Endothelial cell (in vitro differentiated cells): ENCODE measurements around the gene INO80E. TPM values are rescaled to one million over a fixed set of nuclear protein-coding genes. Genes with fewer than 3 reads are reported as not detected.

Experiments used
- DNase-seq: peaks from one replicate; pipeline ENCODE4 v3.0.0; 2021; ENCODE audit warnings: low spot score
- H3K27ac Mint-ChIP-seq: one replicate; pipeline ENCODE4 v1.8.0; 2021; ENCODE audit warnings: mixed read lengths, inconsistent platforms; ENCODE audit not compliant: unreplicated experiment
- H3K27me3 Mint-ChIP-seq: one replicate; pipeline ENCODE4 v1.8.0; 2021; ENCODE audit warnings: mild to moderate bottlenecking, moderate library complexity, mixed read lengths, inconsistent platforms; ENCODE audit not compliant: unreplicated experiment
- H3K36me3 Mint-ChIP-seq: one replicate; pipeline ENCODE4 v1.8.0; 2021; ENCODE audit warnings: mild to moderate bottlenecking, low read depth, mixed read lengths, inconsistent platforms; ENCODE audit not compliant: unreplicated experiment
- H3K4me1 Mint-ChIP-seq: one replicate; pipeline ENCODE4 v1.8.0; 2021; ENCODE audit warnings: mild to moderate bottlenecking, mixed read lengths, inconsistent platforms; ENCODE audit not compliant: unreplicated experiment
- H3K4me3 Mint-ChIP-seq: one replicate; pipeline ENCODE4 v1.8.0; 2021; ENCODE audit warnings: mild to moderate bottlenecking, mixed read lengths, inconsistent platforms; ENCODE audit not compliant: unreplicated experiment
- H3K9me3 Mint-ChIP-seq: one replicate; pipeline ENCODE4 v1.8.0; 2021; ENCODE audit warnings: mixed read lengths, inconsistent platforms; ENCODE audit not compliant: unreplicated experiment
- total RNA-seq: library from RNA; stranded (reverse); fragmentation: NEBNext Ultra II Directional; extraction: Animal tissue kit (Norgen Biotek cat#: 25700); gene quantifications from one replicate; pipeline ENCODE4 v1.2.1, GENCODE V29; 2021; ENCODE audit not compliant: unreplicated experiment
- TF ChIP-seq, protein P1 (sequence below): fragments of 200-600 bp; sonication (generic); IDR thresholded peaks from one replicate; pipeline ENCODE4 v1.5.0; 2021; ENCODE audit warnings: antibody characterized with exemption; ENCODE audit not compliant: unreplicated experiment

Gene INO80E
- total RNA-seq, 1 donor from 2014 or later: 94.4 TPM

DNA sequence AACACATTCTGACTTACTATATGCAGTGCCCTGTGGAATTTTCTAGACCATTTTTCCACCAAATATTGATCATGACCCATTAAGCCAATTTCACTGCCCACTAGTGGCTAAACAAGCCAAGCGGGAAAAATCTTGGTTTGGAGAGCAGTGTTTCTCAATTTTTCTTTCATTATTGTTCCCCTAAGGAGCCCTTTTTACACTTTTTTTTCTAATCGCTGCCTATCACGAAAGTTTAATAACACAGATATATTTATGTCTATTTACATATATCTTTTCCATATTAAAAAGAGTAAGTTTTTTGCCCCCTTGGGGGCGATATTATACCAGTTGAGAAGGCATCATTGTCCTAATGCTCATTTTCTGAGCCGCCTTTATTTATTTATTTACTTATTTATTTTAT is 45.8 kb downstream of the INO80E start:
- no peaks in the 10 kb centered on the region for H3K9me3 Mint-ChIP-seq
- no peak overlapping the region for H3K27ac Mint-ChIP-seq
- no peaks in the 10 kb centered on the region for H3K4me1 Mint-ChIP-seq
- no peak overlapping the region for H3K4me3 Mint-ChIP-seq
- TF ChIP-seq, protein P1, sequence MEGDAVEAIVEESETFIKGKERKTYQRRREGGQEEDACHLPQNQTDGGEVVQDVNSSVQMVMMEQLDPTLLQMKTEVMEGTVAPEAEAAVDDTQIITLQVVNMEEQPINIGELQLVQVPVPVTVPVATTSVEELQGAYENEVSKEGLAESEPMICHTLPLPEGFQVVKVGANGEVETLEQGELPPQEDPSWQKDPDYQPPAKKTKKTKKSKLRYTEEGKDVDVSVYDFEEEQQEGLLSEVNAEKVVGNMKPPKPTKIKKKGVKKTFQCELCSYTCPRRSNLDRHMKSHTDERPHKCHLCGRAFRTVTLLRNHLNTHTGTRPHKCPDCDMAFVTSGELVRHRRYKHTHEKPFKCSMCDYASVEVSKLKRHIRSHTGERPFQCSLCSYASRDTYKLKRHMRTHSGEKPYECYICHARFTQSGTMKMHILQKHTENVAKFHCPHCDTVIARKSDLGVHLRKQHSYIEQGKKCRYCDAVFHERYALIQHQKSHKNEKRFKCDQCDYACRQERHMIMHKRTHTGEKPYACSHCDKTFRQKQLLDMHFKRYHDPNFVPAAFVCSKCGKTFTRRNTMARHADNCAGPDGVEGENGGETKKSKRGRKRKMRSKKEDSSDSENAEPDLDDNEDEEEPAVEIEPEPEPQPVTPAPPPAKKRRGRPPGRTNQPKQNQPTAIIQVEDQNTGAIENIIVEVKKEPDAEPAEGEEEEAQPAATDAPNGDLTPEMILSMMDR: peak; percentile 35
- DNase-seq: no peak
- peaks cover 6% of the 10 kb centered on the region for H3K27me3 Mint-ChIP-seq
- H3K36me3 Mint-ChIP-seq: peaks cover 5% of the 10 kb centered on the region

DNA sequence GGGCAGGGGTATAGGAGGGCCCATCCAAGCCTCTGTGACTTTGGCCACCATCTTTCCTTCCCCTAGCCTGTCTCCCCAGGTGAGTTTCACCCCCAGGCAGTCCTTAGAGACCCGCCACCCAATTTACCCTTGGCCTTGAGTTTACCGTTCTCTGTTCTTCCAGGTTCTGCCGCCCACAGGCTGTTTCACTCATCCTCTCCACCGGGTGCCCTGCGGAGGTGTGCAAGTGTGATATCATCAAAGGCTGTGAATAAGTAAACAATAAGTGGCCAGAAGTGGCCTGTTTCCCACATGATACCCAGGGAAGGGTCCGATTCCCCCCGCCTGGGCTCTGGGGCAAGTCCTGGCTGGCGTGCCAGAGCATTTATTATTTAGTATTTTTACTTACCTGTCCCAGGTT is 50.1 kb downstream of the INO80E start:
- Mint-ChIP-seq H3K36me3 (peaks cover 9% of the 10 kb centered on the region), H3K4me3 (no peak overlapping the region), H3K4me1 (peaks cover 4% of the 10 kb centered on the region), H3K27ac (no peak overlapping the region), H3K9me3 (no peaks in the 10 kb centered on the region), H3K27me3 (peaks cover 9% of the 10 kb centered on the region)
- TF ChIP-seq, protein P1: no peak
- DNase-seq: no peak

DNA sequence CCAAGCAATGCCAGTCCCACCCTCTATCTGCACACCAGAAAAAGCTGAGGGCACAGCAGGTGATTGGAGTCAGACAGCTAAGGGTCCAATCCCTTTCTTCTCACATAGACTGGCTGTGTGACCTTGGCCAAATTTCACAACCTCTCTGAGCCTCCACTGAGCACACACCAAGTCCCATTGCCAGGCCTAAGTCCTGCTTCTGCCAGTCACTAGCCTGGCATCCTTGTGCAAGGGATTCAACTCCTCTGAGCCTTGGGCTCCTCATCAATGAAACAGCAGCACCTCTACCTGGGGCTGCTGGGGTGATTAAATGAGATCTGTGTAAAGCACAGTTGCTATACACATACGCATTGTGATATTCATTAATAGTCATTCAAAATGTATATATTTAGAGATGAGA is 50.5 kb downstream of the INO80E start:
- H3K4me3 Mint-ChIP-seq: no peak overlapping the region
- H3K27ac Mint-ChIP-seq: no peak overlapping the region
- TF ChIP-seq, protein P1: no peak
- peaks cover 9% of the 10 kb centered on the region for H3K36me3 Mint-ChIP-seq
- H3K4me1 Mint-ChIP-seq: peaks cover 5% of the 10 kb centered on the region
- H3K27me3 Mint-ChIP-seq: peaks cover 11% of the 10 kb centered on the region
- no peaks in the 10 kb centered on the region for H3K9me3 Mint-ChIP-seq
- DNase-seq: no peak

DNA sequence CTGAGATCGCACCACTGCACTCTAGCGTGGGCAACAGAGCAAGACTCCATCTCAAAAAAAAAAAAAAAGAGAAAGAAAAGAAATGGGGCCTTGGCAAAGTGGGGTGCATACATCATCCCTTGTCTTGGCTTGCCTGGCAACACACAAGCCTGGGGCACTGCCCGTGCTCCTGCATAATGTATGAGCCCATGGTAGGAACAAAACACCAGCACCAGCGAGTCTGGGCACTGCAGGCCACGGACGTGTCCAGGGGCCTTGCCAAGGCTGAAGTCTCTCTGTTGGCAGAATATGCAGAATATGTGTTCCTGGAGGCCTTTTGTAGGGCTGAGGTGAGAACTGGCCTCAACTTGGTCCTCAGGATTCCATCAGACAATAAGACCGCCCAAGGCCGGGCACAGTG is 53.8 kb downstream of the INO80E start:
- TF ChIP-seq, protein P1: no peak
- H3K4me3 Mint-ChIP-seq: no peak overlapping the region

DNA sequence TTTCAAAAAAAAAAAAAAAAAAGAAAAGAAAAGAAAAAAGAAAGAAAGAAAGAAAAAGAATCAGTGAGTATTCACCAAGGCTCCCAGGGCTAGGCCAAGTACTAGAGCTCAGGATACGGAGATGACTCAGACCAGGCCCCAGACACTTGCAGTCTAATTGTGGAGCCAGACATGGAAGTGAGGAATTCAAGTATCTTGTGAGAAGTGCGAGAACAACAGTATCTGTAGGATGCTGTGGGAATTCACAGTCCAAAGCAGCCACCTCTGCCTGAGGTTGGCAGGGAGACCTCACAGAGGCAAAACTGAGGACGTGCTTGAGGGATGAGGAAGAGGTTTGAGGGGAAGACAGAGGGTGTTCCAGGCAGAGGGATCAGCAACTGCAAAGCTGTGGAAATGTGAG is 55.5 kb downstream of the INO80E start:
- Mint-ChIP-seq H3K27ac (peak overlapping the region; percentile 54), H3K9me3 (no peaks in the 10 kb centered on the region), H3K4me3 (peak overlapping the region; percentile 72), H3K36me3 (peaks cover 4% of the 10 kb centered on the region), H3K27me3 (peaks cover 12% of the 10 kb centered on the region), H3K4me1 (peaks cover 21% of the 10 kb centered on the region)
- TF ChIP-seq, protein P1: no peak
- DNase-seq: no peak

More for the DNA sequence above, 53.8 kb downstream of the INO80E start:
- Mint-ChIP-seq H3K9me3 (no peaks in the 10 kb centered on the region), H3K4me1 (peaks cover 16% of the 10 kb centered on the region), H3K27ac (no peak overlapping the region), H3K36me3 (peaks cover 9% of the 10 kb centered on the region), H3K27me3 (peaks cover 12% of the 10 kb centered on the region)
- DNase-seq: no peak
